Amygdala (tissue), 56 donors: ENCODE results near the gene DOCK10.
"Not testable (repeated sequence)": the region's sequence is repeated elsewhere in the genome, so short reads cannot be mapped to it uniquely, and the experiment has no call there.

Experiments used
- DNase-seq, 56 donors: peaks; one replicate each; lab custom pipeline; 2025; lab: John Stamatoyannopoulos, UW

Gene DOCK10

DNA sequence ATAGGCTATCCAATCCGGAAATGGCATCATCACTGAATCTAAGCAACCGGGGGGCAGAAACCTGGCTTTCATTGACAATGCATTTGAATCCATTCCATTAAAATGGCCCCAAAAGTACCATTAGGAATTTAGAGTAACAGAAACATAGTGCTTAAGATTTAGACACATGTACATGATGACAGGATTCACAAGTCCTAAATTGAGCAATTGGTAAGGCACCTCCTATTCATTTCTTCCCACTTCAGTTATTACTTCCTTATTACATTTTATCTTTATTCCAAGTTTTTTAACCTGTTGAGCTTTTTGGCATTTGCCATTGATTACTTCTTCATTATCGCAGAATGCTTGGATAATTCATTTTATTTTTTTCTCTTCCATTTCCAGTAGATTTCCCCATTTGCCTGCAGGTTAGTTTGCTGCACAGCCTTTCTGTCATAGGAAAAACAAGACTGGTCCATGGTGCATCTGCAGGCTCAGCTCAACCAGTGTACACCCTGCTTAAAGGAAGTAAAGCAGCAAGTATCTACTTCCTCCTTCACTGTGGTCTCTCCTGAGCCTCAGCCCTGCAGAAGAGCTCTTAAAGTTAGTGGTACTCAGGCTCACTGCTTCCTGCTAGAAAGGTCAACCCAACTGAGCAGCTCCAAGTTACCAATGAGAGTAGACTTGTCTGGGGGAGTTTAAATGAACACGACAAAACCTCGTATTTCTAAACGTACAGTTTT, 89.2 kb downstream of the DOCK10 start:
- peak in 3 of 56 donors; percentile 2 to 31 (median 12) for DNase-seq

DNA sequence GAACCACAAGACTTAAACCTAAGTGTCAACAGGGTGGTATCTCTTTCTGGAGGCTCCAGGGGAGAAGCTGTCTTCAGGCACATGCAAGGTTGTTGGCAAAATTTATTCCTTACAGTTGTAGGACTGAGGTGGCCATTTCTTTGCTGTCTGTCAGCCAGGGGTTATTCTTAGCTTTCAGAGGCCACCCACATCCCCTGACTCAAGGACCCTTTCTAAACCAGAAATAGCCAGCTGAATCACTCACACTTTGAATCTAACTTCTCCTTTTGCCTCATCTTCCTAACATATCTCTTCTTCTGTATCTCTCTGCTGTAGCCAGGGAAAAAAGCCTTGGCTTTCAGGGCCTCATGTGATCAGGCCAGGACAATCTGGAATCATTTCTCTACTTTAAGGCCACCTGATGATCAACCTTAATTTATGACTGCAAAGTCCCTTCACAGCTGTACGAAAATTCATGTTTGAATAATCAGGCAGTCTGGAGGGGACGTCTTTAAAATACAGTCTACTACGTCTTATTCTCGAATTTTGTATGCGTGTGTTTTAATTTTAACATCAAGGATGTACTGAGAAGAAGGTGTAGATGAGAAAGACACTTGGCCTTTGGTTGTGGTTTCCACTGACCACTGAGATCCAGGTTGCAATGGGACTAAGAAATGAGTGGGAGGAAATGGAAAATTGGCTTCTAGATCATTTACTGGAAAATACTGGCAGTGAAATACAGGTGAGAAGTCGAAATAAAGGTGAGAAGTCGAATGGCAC, 90.4 kb downstream of the DOCK10 start:
- DNase-seq: no peak

DNA sequence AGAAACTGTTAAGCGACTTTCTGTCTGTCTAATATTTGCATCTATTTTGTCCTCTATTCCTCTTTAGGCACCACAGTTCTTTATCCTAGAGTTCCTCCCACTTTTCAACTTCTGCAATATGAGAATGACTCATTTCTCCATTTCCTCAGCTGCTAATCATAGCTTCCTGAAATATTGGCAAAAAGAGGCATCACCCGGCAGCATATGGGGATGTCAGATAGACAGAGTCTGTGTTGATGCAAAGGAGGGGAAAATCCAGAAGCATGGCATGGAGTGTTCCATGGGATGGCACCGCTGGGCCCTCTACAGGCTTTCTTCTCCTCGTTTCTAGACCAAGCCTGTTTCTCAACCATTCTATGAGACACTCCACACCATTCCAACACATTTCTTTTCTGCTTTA, 93.4 kb downstream of the DOCK10 start:
- peak in 2 of 56 donors; percentile 8 to 30 for DNase-seq

DNA sequence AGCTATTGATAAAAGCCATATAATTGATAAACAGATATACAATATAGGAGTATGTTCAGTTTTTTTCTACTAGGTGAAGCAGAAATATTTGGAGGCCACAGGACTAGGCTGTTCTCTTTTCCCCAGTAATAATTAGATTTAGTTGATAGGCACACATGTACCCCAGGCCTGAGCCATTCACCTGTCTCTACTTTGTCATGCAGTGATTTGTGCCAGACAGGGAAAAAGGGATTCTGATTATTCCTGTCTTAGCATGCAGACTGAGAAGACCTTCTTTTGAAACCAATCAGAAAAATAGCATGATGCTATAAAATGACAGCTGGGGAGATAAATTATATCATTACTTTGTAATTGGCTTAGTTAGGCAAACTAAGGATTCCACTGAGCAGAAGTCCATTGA, 94.3 kb downstream of the DOCK10 start:
- DNase-seq: no peak

DNA sequence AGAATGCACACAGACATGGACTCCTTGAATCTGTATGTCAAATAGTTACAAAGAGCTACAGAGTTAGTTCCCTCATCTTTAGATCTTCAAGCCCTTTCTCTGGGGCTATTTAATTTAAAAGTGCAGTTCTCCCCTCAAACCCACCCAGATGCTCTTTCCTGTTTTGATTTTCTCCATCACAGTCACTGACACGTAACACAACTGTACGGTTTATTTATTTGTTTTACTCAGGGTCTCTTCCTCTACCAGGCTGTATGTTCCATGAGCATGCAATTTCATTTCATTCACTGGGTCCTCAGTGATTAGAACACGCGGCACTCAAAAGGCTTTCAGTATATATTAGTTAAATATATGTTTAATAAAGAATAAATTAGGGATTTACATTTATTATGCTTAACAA, 94.7 kb downstream of the DOCK10 start:
- DNase-seq: no peak

DNA sequence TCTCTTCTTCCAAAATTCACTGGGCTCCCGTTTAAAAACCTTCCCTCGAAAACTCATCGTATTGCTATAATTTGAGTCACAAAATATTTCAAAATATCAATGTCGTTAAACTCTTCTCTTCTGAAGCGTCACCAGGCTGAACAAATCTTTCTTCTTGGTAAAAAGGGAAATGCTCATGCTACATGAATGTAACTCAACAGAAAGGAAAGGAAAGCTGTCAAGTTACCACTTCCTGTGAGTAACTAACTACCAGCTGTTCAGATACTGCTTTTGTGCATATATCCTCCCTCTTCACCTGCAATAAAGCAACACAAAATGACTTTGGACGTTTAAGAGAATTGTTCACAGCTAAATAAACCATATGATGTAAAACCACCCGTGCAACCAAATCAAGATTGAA, 95.4 kb downstream of the DOCK10 start:
- no peak for DNase-seq

DNA sequence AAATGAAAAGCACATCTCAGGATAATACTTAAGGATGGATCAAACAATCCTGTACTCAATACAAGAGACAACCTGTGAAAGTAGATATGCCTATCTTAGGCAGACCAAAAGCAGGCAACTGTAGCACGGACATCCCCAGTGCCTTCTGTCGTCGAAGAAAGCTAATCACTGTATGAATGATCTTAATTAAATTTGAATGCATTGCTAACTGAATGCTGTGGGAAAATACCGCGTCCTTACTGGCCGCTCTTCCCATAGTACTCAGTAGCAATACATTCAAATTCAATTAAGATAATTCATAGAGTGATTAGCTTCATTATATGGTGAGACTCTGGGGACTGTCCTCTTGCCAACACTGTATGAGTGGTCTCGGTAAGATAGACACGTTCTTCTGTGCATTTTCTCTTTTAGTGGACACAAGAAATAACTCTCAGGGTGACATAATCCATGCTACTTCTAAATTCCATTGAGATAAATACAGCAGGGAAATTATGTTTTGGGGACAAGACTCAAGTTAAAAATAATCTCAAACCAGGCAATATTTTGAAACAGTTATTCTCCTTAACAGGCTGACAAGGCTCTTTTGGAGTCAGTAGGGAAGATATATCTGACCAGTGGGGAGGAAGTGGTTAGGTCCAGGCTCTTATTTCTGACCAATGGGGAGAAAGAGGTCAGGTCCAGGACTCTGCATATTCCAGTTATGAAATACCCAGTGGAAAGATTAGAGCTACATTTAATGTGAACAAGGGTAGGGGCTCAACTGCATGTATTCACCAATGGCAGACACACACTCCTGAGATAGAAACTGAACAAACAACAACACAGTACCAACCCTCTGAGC, 97.3 kb downstream of the DOCK10 start:
- no peak for DNase-seq

DNA sequence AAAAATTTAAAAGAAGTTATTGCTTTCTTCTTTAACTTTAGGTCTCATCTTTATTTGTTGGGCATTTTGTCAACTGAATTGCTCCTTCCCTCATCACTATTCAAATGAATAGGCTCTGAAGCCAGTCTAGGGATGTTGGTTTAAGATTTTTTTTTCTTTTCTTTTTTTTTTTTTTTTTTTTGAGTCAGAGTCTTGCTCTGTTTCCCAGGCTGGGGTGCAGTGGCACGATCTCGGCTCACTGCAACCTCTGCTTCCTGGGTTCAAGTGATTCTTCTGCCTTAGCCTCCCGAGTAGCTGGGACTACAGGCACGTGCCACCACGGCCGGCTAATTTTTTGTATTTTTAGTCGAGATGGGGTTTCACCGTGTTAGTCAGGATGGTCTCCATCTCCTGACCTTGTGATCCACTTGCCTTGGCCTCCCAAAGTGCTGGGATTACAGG, 98.6 kb downstream of the DOCK10 start:
- not testable (repeated sequence) for DNase-seq

DNA sequence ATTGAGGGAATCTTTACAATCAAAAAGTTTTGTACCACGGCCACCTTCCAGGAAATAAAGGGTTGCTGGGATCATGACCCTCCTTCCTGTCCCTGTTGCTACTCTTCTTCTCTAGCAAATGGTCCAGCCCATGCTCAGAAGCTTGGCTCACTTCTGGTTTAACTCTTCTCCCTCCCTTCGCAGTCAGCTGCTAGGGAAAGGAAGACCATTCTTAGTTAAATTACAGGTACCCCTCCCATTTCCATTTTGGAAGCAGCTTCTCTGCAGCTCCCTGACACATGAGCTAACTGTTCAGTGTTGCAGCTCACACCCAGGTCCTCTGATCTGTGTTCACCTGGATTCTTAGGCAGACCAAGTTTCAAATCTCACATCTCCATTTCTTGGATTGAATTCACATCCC, 100.3 kb downstream of the DOCK10 start:
- DNase-seq: no peak

DNA sequence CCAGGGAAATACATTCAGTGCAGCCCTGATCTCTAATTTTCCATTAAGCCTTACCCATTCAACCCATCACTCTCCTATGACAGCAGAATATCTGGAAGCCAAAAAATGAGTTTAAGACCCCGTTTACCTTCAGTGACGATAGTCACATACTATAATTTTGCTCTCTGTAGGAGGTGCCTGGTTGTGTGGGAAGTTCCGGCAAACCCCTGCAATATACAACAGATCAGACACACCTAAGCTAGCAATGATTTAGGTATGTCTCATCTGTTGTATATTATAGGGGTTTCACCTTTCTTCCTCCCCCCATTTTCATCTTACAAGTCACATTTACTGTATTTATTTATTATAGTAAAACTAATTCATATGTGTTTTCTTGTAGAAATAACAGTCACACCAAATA, 101.7 kb downstream of the DOCK10 start:
- no peak for DNase-seq

DNA sequence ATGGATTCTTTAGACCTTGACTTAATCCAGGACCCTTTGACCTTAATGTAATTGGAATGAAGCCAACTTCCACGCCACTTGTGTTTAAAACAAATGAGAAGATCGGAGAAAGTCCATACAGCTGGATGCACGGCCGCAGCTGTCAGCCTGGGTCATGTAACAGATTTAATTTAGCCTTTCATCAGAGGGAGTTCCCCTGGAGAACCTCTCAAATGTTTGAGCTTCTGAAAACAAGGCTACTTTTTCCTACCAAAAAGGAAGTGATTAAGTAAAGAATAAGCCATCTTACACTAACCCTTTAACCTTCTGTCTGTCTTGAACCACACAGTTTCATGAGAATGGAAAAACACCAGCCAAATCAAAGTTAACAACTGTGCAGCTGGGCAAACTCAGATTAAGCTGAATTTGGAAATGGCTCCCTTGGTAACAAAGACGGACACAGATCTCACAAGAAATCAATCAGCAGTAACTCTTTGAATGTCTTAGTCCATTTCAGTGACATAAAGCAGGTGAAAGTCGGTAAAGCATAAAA, 103.6 kb downstream of the DOCK10 start:
- DNase-seq: no peak

- DNase-seq: peak in 1 of 56 donors; percentile 11
Measured at GRCh38 chr2:224937887-224938286, 104.4 kb downstream of the DOCK10 start.

DNA sequence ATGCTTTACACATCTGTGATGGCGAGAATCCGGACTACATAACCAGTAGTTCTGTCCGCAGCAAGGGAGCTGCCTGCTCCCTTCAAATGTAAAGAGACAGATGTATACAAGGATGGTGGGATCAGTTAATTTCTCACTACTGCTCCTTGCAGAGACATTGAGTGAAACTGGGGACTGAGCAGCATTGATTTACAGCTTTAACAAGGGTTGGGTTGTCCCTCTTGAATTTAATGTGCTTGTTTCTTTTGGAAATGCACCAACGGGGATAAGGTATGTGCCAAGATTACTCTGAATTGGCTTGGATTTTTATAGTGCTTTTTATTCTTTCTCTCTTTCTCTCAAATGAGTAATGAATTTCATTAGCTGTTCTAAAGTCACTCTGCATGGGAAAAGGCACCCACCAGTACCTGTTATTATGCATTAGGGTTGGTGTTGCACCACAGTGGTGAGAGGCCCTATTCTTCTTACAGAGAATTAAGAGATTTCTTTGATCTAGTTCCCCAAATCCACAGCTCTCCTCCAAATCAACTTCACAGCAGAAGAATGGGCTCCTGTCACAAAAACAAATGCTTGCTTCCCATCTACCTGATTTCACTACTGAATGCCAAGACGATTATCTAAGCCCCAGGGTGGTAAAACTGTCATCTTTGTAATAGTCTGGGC, 107.6 kb downstream of the DOCK10 start:
- DNase-seq: no peak

- no peak for DNase-seq
Measured at GRCh38 chr2:224933431-224933830, 108.8 kb downstream of the DOCK10 start.

- no peak for DNase-seq
Measured at GRCh38 chr2:224932522-224932921, 109.7 kb downstream of the DOCK10 start.

DNA sequence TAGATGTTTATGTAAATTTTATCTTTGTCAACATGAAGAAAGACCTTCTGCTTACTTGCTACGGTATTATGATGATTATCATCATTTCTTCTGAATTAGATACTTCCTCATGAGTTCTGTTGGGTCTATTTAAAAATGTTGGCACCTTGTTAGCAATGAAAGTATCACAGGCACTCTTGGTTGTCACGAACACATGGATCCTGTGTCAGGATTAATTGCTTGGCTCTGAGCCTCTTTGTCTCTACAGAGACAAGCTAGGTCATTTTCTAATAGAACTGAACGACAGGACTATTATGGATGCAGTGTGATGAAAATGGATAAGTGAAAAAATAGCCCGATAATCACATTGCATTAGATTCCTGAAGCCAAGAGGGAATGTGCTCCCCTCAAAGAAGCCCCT, 110.3 kb downstream of the DOCK10 start:
- no peak for DNase-seq

DNA sequence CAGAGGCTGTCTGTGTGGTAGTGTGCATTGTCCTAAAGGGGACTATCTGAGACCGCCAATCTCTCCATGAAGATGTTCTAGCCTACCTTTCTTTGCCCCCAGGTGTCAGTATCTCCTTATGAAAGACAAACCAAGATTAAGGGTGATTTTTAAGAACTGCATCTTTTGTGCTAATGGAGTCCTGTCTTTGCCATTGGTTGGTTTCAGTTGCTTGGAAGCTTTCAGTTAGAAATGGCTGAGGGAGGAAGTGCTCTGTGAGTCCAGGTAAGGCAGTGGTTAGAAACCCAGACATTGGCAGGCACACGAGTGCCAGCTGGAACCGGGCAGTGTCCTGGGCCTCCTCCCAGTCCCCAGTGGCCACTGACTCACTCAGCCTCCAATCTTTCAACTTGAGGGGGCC, 111.3 kb downstream of the DOCK10 start:
- no peak for DNase-seq

DNA sequence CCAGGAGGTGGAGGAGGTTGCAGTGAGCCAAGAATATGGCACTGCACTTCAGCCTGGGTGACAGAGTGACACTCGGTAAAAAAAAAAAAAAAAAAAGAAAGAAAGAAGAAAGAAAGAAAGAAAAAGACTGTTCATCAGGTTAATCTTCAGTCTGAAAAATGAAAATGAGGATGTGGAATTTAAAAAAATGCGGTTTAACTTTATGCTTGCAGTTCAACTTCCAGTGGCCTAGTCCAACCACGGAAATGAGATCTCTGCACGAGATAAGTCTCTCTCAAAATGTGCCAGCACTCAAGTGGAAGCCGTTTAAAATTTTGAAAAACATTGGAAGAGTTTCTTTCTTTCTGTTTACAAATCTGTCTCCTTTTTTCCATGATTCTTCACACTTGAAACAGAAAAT, 112.1 kb downstream of the DOCK10 start:
- DNase-seq: no peak

GRCh38 chr2:224929512-224929911, 112.8 kb downstream of the DOCK10 start:
- no peak for DNase-seq

- peak in 3 of 56 donors; percentile 12 to 27 (median 26) for DNase-seq
Measured at GRCh38 chr2:224927646-224928173, 114.6 kb downstream of the DOCK10 start.
